GM21447 (cell line): ENCODE results near the gene VRK3.

ENCODE experiments used
- ATAC-seq: cut with Tn5 transposase; IDR thresholded peaks from one replicate; pipeline ENCODE4 v1.9.1; 2021; ENCODE audit not compliant: unreplicated experiment

VRK3 gene

DNA sequence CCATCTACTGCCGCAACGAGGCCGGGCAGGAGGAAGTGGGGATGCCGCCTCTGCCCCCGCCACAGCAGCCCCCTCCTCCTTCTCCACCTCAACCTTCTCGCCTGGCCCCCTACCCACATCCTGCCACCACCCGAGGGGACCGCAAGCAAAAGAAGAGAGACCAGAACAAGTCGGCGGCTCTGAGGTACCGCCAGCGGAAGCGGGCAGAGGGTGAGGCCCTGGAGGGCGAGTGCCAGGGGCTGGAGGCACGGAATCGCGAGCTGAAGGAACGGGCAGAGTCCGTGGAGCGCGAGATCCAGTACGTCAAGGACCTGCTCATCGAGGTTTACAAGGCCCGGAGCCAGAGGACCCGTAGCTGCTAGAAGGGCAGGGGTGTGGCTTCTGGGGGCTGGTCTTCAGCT is 92.4 kb downstream of the VRK3 start:
- ATAC-seq: no peak

DNA sequence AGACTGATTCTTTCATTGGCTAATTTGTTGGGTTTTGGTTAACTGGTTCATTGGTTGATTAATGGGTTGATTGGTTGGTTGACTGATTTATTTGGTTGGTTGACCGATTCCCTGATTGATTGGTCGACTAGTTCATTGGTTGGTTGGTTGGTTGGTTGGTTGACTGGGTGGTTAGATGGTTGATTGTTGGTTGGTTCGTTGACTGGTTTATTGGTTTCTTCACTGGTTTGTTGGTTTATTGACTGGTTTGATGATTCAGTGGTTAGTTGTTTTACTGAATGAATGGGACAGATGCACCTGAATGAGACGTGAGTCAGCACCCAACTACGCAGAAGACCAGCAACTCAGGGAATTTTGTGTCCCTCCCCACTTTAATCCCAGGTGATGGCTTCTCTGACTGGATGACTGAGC is 93.1 kb downstream of the VRK3 start:
- no peak for ATAC-seq

DNA sequence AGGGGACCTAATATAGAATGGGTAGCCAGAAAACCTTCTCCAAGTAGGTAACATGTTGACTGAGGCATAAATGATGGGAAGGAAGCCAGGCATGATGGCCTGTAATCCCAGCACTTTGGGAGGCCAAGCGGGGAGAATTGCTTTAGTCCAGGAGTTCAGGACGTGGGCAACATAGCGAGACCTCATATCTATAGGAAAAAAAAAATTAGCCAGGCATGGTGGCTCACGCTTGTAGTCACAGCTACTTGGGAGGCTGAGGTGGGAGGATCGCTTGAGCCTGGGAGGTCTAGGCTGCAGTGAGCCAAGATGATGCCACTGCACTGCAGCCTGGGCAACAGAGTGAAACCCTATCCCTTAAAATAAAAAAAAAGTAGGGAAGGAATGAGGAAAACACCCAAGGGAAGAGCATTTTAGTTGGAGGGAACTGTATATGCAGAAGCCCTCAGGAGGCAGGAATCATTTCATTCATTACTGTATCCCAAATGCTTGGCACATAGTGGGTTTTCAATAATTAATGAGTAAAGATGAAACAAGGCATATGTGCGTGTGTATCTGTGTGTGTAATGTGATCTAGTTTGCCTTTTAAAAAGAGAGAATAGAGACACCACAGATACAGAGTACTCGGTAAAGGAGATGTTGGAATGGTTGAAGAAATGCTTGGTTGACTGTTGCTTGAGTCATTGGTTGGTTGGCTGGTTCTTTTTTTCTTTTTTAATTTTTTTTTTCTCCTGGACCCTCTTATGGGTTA is 93.7 kb downstream of the VRK3 start:
- ATAC-seq: no peak

DNA sequence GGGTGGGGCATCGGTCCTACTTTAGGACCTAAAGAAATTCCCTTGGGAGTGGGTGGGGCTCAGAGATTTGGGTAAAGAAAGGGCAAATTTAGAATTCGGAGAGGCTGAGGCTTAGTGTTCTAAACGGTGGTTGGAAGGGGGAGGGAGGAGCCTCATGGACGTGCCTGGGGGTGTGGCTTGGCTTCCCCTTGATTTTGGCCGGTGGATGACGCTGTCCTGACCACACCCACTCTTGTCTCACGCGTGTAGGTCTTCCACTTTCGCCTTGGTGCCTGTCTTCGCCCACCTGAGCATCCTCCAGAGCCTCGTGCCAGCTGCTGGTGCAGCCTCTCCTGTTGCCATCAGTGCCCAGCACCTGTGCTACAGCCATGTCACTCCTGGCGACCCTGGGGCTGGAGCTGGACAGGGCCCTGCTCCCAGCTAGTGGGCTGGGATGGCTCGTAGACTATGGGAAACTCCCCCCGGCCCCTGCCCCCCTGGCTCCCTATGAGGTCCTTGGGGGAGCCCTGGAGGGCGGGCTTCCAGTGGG is 94.6 kb downstream of the VRK3 start:
- no peak for ATAC-seq

DNA sequence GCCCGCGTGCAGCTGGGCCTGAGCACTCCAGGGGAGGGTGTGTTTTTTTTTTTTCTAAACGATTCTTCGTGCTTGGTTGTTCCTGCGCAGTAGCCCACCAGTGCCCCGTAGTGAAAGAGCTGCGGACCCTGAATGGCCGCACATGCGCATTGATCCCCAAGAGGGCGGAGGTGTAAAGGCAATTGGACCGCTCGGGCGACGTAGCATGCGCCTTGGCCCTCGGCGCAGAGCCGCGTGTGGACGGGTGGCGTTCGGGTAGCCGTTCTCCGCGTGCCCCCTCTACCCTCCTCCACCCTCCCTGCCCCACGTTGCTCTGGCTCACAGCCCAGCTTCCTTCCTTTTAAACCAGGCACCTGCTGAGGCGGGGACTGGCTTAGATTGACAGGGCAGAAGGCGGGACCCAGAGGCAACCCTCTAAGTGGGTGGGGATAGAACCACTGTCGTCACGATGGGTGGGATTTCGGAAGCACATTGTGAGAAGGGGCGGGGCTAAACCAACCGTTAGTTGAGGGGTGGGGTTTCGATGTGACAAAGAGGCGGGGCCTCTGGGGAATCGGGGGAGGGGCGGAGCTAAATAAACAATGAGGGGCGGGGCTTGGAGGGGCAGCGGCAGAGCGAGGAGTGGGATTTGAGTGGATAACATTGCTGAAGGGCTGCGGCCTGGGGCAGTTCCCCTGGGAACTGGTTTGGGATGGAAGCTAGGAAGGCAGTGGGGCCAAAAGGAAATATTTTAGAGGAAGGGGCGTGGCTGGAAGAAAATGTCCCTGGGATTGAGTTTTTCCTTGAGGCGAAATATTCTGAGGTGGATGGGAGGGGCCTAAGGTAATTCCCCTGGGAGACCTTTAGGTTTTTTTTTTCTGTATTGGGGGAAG is 95.3 kb downstream of the VRK3 start:
- peak; percentile 50 for ATAC-seq

DNA sequence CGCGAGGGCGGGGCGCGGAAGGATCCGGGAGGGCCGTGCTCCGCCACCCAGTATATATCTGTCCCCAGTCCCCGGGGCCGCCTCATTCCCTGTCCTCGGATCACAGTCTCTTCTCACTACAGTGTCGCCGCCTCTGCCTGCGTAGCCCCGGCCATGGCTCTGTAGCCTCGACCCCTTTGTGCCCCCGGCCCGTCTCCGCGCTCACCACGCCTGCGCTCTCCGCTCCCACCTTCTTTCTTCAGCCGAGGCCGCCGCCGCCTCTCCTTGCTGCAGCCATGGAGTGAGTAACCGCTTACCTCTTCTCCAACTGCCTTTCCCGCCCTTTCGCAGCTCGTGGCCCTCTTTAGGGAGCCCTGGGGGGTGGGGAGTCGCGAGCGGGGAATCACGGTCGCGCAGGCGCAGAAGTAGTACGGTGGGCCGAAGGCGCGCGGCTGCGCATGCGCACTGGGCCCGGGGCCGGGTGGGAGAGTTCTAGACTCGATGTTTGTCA is 96.0 kb downstream of the VRK3 start, which contains the start of the genes ATF5 and NUP62:
Gene ATF5 (plus strand): TSS at position 85 of the 490 bp plus-strand sequence. CDS start 1,646 bp downstream, outside the sequence.
Gene NUP62 (minus strand): TSS at position 384 of the 490 bp plus-strand sequence. CDS start 19,697 bp downstream, outside the sequence.
- ATAC-seq: peak; percentile 30

DNA sequence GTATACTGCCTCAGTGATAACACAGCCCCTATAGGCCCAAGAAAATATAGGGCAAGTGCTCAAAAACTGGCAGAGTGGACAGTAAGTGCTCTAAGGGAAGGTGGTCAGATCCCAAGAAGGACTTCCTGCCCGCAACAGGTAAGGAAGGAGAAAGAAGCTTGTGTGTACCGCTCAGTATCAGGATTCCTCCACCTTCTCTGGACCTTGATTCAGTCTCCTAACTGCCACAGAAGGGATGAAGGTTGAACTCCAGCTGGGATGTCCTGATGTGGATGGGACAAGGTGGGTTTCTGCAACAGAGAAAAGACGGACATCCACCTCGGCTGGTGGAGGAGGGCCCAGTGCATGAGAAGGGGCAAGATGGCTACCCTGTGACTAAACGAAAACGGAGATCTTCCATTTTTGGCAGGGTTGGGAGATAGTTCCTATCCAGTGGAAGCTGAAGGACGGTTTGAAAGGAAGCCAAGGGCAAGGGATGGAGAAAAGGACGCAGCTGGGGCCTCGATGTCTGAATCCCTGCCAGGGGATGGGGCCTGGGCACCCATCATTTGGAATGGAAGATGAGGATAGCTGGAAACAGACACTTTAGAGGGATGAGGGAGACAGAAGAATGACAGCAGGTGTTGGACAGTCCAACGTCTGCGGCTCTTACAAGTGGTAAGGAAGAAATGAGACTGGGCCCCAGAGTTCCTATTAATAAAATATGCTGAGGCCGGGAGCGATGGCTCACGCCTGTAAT is 97.5 kb downstream of the VRK3 start:
- no peak for ATAC-seq

DNA sequence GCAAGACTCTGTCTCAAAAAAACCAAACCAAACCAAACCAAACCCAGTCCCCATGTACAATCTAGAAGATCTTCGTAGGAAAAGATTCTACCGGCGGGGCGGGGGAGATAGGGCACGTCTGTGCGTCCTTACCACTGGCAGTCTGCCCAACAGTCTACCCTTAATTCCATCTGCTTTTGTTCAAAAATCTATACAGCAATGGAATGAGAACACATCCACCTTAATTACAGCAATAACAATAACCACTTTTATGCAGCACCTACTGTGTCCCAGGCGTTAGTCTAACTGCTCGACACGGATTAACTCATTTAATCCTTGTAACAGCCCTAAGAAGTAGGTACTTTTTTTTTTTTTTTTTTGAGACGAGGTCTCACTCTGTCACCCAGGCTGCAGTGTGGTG is 98.7 kb downstream of the VRK3 start:
- ATAC-seq: no peak
